PC-3 (cell line): Measurements from ENCODE around the gene OLFML2B. TPM values are rescaled to one million over a fixed set of nuclear protein-coding genes. Genes with fewer than 3 reads are reported as not detected.

Experiments
- ATAC-seq: fragments of 200-7000 bp; cut with Tn5 transposase; 2 replicates; pipeline ENCODE4 v1.9.1; 2020; ENCODE audit warnings: mild to moderate bottlenecking, moderate library complexity
- BruUV-seq: library from RNA; stranded (reverse); fragments of 400-500 nt; replicated peaks from 2 replicates; lab custom pipeline; 2021; lab: Mats Ljungman, UMichigan
- CTCF ChIA-PET: fragments of 300-600 bp; sonication (Branson Sonifier 250); formaldehyde crosslinking; loops from one replicate; lab custom pipeline; 2022; ENCODE audit warnings: antibody characterized with exemption; lab: Charles Lee
- POLR2A ChIA-PET: fragments of 300-600 bp; sonication (Branson Sonifier 250); formaldehyde crosslinking; loops from one replicate; lab custom pipeline; 2022; ENCODE audit warnings: antibody characterized with exemption; ENCODE audit not compliant: unreplicated experiment; lab: Charles Lee
- DNase-seq: peaks from one replicate; pipeline ENCODE4 v3.0.0-alpha.2; 2015
- H2AFZ ChIP-seq: fragments of 300-600 bp; sonication (generic); 2 replicates; pipeline ENCODE4 v1.6.0; 2016; ENCODE audit warnings: antibody characterized with exemption, low read length
- H3F3A ChIP-seq: fragments of 300-600 bp; sonication (generic); one replicate; pipeline ENCODE4 v1.6.0; 2017; ENCODE audit warnings: antibody characterized with exemption, low read length, control low read depth, mild to moderate bottlenecking; ENCODE audit not compliant: unreplicated experiment
- H3K27ac ChIP-seq: fragments of 300-600 bp; sonication (generic); 2 replicates; pipeline ENCODE4 v1.5.1; 2016; ENCODE audit warnings: mild to moderate bottlenecking, low read length
- H3K27me3 ChIP-seq: fragments of 300-600 bp; sonication (generic); 2 replicates; pipeline ENCODE4 v1.6.1; 2016; ENCODE audit warnings: low read length, mixed read lengths
- H3K36me3 ChIP-seq: fragments of 300-600 bp; sonication (generic); 2 replicates; pipeline ENCODE4 v1.6.1; 2016; ENCODE audit warnings: low read depth, mixed run types, low read length, mixed read lengths
- H3K4me1 ChIP-seq: fragments of 300-600 bp; sonication (generic); 2 replicates; pipeline ENCODE4 v1.5.1; 2016; ENCODE audit warnings: low read length; ENCODE audit not compliant: insufficient read depth
- H3K4me2 ChIP-seq: fragments of 300-600 bp; sonication (generic); 2 replicates; pipeline ENCODE4 v1.6.0; 2016; ENCODE audit warnings: low read length
- H3K4me3 ChIP-seq: fragments of 300-600 bp; sonication (generic); 2 replicates; pipeline ENCODE4 v1.5.1; 2016; ENCODE audit warnings: mild to moderate bottlenecking, low read length, mixed read lengths
- H3K79me2 ChIP-seq: fragments of 300-600 bp; sonication (generic); 2 replicates; pipeline ENCODE4 v1.6.1; 2017; ENCODE audit warnings: low read length, mixed read lengths
- H3K9ac ChIP-seq: fragments of 300-600 bp; sonication (generic); 2 replicates; pipeline ENCODE4 v1.6.0; 2016; ENCODE audit warnings: mild to moderate bottlenecking, low read length
- H3K9me2 ChIP-seq: fragments of 300-600 bp; sonication (generic); replicated peaks from 2 replicates; pipeline ENCODE4 v1.6.1; 2016; ENCODE audit warnings: mixed run types, low read length, mixed read lengths
- H3K9me3 ChIP-seq: fragments of 300-600 bp; sonication (generic); 2 replicates; pipeline ENCODE4 v1.6.1; 2016; ENCODE audit warnings: low read length, mixed read lengths
- H4K20me1 ChIP-seq: fragments of 300-600 bp; sonication (generic); 2 replicates; pipeline ENCODE4 v1.6.1; 2016; ENCODE audit warnings: low read length, mixed read lengths
- EZH2 ChIP-seq: fragments of 300-600 bp; sonication (generic); IDR thresholded peaks from one replicate; pipeline ENCODE4 v1.6.1; 2017; ENCODE audit warnings: antibody characterized with exemption, mild to moderate bottlenecking, low read length; ENCODE audit not compliant: unreplicated experiment
- EZH2phosphoT487 ChIP-seq: fragments of 300-600 bp; sonication (generic); IDR thresholded peaks from 2 replicates; pipeline ENCODE4 v1.6.1; 2018; ENCODE audit warnings: mild to moderate bottlenecking, antibody characterized with exemption, low read length, borderline replicate concordance
- intact Hi-C: fragments of 100-400 bp; cut with micrococcal nuclease; formaldehyde crosslinking; loops from 2 replicates; pipeline ENCODE4 v1.9.0; 2023
- total RNA-seq: library from RNA; depleted of rRNA; stranded (reverse); fragments of >200 nt; gene quantifications from 2 replicates; pipeline ENCODE4 v1.2.3, GENCODE V29; 2014
- TF ChIP-seq, protein P1 (sequence below): fragments of 300-600 bp; sonication (generic); conservative IDR thresholded peaks from 2 replicates; pipeline ENCODE4 v1.5.1; 2017; ENCODE audit warnings: antibody characterized with exemption, low read depth, mild to moderate bottlenecking, low read length

Gene OLFML2B
- total RNA-seq, 1 experiment from 2014 or later: 1.4 TPM

GRCh38 chr1:161951646-161952045 lies 72.0 kb downstream of the OLFML2B start:
- no peak for TF ChIP-seq EZH2
- no peak for TF ChIP-seq EZH2phosphoT487
- TF ChIP-seq, protein P1, sequence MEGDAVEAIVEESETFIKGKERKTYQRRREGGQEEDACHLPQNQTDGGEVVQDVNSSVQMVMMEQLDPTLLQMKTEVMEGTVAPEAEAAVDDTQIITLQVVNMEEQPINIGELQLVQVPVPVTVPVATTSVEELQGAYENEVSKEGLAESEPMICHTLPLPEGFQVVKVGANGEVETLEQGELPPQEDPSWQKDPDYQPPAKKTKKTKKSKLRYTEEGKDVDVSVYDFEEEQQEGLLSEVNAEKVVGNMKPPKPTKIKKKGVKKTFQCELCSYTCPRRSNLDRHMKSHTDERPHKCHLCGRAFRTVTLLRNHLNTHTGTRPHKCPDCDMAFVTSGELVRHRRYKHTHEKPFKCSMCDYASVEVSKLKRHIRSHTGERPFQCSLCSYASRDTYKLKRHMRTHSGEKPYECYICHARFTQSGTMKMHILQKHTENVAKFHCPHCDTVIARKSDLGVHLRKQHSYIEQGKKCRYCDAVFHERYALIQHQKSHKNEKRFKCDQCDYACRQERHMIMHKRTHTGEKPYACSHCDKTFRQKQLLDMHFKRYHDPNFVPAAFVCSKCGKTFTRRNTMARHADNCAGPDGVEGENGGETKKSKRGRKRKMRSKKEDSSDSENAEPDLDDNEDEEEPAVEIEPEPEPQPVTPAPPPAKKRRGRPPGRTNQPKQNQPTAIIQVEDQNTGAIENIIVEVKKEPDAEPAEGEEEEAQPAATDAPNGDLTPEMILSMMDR: no peak
- Histone ChIP-seq H2AFZ (no peak overlapping the region), H3K4me3 (no peak overlapping the region), H3K79me2 (no peaks in the 10 kb centered on the region), H3F3A (no peaks in the 10 kb centered on the region), H3K27me3 (no peaks in the 10 kb centered on the region), H3K36me3 (0 out of 2 replicates have a peak, but pooled peaks cover 3% of the 10 kb centered on the region), H3K9me2 (no peaks in the 10 kb centered on the region), H3K4me2 (no peak overlapping the region), H4K20me1 (no peaks in the 10 kb centered on the region), H3K4me1 (peaks cover 6% of the 10 kb centered on the region; the same call in 1 of the 2 replicates), H3K9ac (no peak overlapping the region), H3K27ac (no peak overlapping the region), H3K9me3 (no peaks in the 10 kb centered on the region)
- POLR2A ChIA-PET: no interaction called here
- CTCF ChIA-PET: no interaction called here
- no TSS peak for BruUV-seq
- ATAC-seq (no peak), DNase-seq (no peak)
- intact Hi-C loops: no loop called here

- H3K9ac ChIP-seq: no peak overlapping the region
- no peak overlapping the region for H3K4me3 ChIP-seq
- intact Hi-C loops: no loop called here
- no peaks in the 10 kb centered on the region for H4K20me1 ChIP-seq
- H3K9me3 ChIP-seq: no peaks in the 10 kb centered on the region
- ATAC-seq (no peak), DNase-seq (no peak)
- no peaks in the 10 kb centered on the region for H3K9me2 ChIP-seq
- H3K27me3 ChIP-seq: no peaks in the 10 kb centered on the region
- POLR2A ChIA-PET: no interaction called here
- H3K27ac ChIP-seq: no peak overlapping the region
- CTCF ChIA-PET: no interaction called here
- H3K79me2 ChIP-seq: no peaks in the 10 kb centered on the region
- H3K4me2 ChIP-seq: no peak overlapping the region
- no peak overlapping the region for H2AFZ ChIP-seq
- no peaks in the 10 kb centered on the region for H3F3A ChIP-seq
- TF ChIP-seq, protein P1: no peak
- no peak for TF ChIP-seq EZH2
- TF ChIP-seq EZH2phosphoT487: no peak
- no TSS peak for BruUV-seq
- H3K4me1 ChIP-seq: peaks cover 6% of the 10 kb centered on the region; the same call in 1 of the 2 replicates
- 0 out of 2 replicates have a peak, but pooled peaks cover 3% of the 10 kb centered on the region for H3K36me3 ChIP-seq
These were observed 73.3 kb downstream of the OLFML2B start for GRCh38 chr1:161950377-161950776.

DNA sequence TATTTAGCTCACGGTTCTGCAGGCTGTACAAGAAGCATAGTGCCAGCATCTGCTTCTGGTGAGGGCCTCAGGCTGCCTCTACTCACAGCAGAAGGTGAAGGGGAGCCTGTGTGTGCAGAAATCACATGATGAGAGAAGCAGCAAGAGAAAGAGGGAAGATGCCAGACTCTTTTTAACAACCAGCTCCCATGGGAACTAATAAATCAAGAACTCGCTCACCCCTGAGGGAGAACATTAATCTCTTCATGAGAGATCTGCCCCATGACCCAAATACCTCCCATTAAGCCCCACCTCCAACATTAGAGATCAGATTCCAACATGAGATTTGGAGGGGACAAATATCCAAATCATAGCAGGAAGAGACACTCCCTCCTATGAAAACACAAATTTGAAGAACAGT lies 74.1 kb downstream of the OLFML2B start:
- ChIA-PET CTCF (no interaction called here), POLR2A (no interaction called here)
- no peak overlapping the region for H3K4me2 ChIP-seq
- TF ChIP-seq EZH2 (no peak), EZH2phosphoT487 (no peak)
- TF ChIP-seq, protein P1: no peak
- no peak overlapping the region for H2AFZ ChIP-seq
- H3K36me3 ChIP-seq: 0 out of 2 replicates have a peak, but pooled peaks cover 3% of the 10 kb centered on the region
- intact Hi-C loops: no loop called here
- H3F3A ChIP-seq: no peaks in the 10 kb centered on the region
- no peak overlapping the region for H3K4me3 ChIP-seq
- ATAC-seq (peak; percentile 34), DNase-seq (peak; percentile 35)
- H3K4me1 ChIP-seq: peaks cover 6% of the 10 kb centered on the region; the same call in 1 of the 2 replicates
- H4K20me1 ChIP-seq: no peaks in the 10 kb centered on the region
- no TSS peak for BruUV-seq
- H3K27ac ChIP-seq: no peak overlapping the region
- no peak overlapping the region for H3K9ac ChIP-seq
- no peaks in the 10 kb centered on the region for H3K9me2 ChIP-seq
- no peaks in the 10 kb centered on the region for H3K9me3 ChIP-seq
- no peaks in the 10 kb centered on the region for H3K27me3 ChIP-seq
- no peaks in the 10 kb centered on the region for H3K79me2 ChIP-seq
